Activated CD8-positive, alpha-beta memory T cell treated with anti-CD3 and anti-CD28 coated beads for 36 hours (primary cell): ENCODE results near the gene RSBN1L. TPM values are rescaled to one million over a fixed set of nuclear protein-coding genes. Genes with fewer than 3 reads are reported as not detected.

Experiments used
- CTCF ChIA-PET: fragments of 350-600 bp; sonication (Branson Sonifier 250); formaldehyde crosslinking; loops from one replicate; lab custom pipeline; 2021; ENCODE audit warnings: antibody characterized with exemption; lab: Charles Lee
- POLR2A ChIA-PET: fragments of 350-600 bp; sonication (Branson Sonifier 250); formaldehyde crosslinking; loops from one replicate; lab custom pipeline; 2021; ENCODE audit warnings: antibody characterized with exemption; lab: Charles Lee
- total RNA-seq, 2 experiments: library from RNA; stranded (reverse); gene quantifications; one replicate each; pipeline ENCODE4 v1.2.3, GENCODE V29; 2021

RSBN1L gene
- total RNA-seq, 2 experiments from 2014 or later, result 21.3 to 22.9 TPM

DNA sequence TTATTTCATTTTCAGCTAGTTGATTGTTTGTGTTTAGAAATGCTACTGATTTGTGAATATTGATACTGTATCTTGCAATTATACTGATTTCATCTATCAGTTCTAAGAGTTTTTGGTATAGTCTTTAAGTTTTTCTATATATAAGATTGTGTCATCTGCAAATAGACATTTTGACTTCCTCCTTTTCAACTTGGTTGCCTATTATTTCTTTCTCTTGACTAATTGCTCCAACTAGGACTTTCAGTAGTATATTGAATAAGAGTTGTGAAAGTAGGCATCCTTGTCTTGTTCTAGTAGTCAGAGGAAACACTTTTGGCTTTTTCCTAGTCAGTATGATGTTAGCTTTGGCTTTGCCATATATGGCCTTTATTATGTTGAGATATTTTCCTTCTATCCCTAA lies 122.8 kb downstream of the RSBN1L start:
- POLR2A ChIA-PET, result no interaction called here
- CTCF ChIA-PET, result no interaction called here

DNA sequence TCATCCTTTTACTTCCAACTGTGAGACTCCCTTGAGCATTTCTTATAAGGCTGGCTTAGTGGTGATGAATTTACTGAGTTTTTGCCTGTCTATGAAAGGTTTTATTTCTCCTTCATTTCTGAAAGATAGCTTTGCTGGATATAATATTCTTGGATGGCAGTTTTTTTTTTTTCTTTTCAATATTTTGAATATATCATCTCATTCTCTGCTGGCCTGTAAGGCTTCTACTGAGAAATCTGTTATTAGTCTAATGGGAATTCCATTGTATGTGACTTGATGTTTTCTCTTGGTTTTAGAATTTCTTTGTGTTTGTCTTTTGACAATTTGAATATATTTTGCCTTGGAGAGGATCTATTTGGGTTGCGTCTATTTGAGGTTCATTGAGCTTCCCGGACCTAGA lies 124.7 kb downstream of the RSBN1L start:
- CTCF ChIA-PET, result no interaction called here
- POLR2A ChIA-PET, result interaction anchor here (0.6 kb wide), 1 partner anchor 126 kb away, joined by 4 read pairs; no protein-coding TSS in a partner anchor

DNA sequence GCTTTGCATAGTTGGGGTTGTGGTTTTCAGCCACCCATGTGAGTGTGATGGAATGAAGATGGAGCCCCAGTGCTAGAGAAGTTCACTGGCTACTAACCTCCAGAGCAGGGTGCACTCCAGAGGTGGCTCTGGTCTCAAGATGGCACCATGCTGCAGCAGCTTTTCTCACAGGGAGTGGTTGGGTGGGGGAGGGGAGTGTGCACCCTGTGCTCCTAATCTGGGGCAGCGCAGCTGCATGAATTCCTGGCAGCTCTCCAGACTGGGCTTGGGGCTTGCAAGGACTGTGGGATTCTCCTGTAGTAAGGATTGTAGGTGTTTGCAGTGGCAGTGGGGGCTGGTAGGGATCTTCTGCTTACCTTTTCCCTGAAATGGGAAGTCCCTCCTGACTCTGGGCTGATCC lies 126.0 kb downstream of the RSBN1L start:
- ChIA-PET CTCF (no interaction called here), POLR2A (no interaction called here)

DNA sequence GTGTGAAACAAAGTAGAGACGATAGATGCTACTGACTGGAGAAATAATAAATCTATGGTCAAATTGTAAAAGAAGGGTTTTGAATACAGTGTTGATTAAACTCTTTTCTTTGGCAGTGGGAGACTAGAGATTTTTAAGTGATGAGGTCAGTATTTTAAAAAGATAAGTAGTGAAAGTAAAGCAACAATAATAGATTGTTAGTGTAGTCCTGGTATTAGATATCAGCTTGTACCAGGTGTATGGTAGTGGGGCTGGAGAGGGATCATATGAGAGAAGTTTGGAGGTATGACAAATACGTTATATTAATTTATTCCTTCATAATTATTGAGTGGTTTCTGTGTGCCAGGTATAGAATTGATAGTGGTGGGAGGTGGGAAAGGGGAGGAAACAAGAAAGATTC lies 127.5 kb downstream of the RSBN1L start:
- ChIA-PET POLR2A (no interaction called here), CTCF (no interaction called here)

DNA sequence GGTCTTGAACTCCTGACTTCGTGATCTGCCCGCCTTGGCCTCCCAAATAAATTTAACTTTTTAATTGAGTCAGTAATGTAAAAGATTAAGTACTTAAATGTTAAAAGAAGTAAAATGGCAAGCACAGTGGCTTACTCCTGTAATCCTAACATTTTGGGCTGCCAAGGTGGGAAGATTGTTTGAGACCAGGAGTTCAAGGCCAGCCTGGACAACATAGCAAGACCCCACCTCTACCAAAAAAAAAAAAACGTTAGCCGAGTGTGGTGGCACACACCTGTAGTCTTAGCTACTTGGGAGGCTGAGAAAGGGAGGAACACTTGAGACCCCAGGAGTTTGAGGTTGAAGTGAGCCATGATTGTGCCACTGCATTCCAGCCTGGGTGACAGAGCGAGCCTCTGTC lies 128.4 kb downstream of the RSBN1L start:
- ChIA-PET CTCF (no interaction called here), POLR2A (no interaction called here)

DNA sequence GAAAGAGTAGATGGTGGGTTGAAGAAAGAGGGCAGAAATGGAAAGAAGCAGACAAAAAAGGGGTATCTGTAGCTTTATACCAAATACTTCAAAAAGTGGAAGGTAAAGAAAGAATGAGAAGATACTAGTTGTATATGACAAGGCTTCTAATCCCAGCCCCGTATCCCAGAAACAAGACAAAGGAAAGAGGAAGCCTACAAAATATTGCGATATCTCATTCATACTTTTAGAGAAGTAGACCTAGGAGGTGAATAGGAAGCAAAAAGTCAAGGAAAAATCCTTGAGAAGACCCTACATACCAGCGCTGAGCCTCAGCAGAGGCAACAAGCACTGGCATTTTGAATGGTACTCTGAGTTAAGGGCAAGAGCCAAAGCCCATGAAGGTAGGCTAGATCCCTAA lies 128.9 kb downstream of the RSBN1L start:
- POLR2A ChIA-PET, result no interaction called here
- CTCF ChIA-PET, result no interaction called here

DNA sequence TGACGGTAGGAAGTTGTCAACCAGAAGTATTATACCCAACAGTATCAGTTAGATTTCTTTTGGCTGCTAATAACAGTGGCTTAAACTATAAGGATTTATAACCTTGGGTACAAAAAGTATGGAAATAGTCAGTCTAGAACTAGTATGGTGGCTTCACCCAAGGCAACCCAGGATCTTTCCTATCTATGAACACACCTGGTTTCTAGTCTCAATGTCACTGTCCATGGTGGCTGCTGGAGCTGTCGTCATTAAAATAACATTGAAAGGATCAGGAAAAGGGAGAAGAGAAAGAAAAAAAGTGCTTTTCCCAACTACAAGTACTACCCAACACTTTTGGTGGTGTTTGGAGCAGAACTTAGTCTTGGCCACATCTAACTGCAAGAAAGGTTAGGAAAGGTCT lies 130.0 kb downstream of the RSBN1L start:
- ChIA-PET CTCF (no interaction called here), POLR2A (no interaction called here)

DNA sequence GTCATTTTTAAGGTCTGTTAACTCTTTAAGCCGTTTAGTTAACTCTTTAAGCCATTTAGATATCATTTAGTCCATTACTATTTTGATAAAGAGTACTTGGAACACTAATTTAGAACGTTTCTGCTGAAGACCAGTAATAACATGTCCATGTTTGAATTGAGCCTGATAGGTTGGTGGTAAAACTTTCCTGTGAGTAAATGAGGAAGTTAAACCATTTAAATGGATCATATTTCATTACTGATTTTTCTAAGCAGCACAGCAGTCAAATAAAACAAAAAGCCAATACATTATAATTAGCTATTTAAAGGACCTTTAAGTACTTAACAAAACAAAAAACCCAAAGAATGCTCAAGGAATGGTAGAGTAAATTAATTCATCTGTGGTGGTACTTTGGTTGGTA lies 131.7 kb downstream of the RSBN1L start:
- POLR2A ChIA-PET, result no interaction called here
- CTCF ChIA-PET, result no interaction called here

DNA sequence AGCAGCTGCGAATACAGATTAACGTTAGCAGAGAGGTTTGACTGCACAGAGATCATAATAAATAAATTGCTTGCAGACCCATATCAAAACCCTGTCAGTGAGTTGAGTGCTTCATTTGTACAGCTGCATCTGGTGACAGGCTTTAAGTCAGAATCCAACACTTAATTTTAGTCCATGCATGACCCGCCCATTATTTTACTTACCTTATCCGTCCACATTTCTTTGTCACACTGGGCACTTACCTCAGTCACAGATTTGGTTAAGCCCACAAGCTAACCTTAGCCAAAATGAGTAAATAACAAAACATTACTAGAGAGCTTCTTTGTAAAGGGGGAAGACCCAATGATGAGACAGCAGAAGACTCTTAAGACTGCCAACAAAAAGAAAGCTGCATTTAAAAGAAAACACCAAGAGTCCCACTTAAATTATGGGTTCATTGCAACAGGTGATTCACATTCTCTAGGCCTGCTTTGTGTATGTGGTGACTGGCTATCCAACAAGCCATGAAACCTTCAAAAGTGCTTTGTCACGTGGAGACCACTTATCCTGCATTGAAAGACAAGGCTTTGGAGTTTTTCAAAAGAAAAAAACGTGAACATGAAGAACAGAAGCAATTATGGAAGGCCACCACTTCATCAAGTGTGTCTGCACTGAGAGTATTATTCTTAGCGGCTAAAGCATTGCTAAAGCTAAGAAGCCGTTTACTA lies 134.5 kb downstream of the RSBN1L start:
- CTCF ChIA-PET, result interaction anchor here (1.2 kb wide), 1 partner anchor 15 kb away, joined by 3 read pairs; no protein-coding TSS in a partner anchor
- POLR2A ChIA-PET, result no interaction called here

DNA sequence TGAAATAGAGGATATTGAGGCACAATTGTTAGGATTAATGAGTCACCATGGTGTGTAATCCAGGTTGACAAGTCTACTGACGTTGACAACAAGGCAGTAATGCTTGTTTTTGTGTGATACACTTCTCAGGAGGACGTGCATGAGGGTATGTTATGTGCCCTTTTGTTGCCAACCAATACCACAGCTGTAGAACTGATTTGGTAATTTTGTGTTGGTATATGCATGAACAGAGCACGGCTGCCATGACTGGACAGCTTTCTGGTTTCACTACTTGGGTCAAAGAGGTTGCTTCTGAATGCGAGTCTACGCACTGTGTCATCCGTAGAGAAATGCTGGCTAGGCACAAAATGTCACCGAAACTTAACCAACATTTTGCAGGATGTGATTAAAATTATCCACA lies 135.2 kb downstream of the RSBN1L start:
- ChIA-PET POLR2A (no interaction called here), CTCF (interaction anchor here (1.2 kb wide), 1 partner anchor 15 kb away, joined by 3 read pairs; no protein-coding TSS in a partner anchor)

DNA sequence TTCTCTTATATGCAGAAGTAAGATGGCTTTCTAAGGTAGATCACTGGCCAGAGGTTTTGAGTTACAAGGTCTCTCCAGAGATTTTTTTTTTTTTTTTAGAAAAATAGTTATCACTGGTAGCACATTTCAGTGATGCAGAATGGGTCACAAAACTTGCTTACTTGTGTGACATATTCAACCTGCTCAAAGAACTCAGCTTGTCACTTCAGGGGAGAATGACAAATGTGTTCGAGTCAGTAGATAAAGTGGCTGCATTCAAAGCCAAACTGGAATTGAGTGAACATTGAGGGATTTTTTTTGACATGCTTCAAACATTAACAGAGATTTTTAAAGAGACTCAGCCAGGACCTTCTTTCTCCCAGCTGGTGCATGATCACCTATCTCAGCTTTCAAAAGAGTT lies 135.7 kb downstream of the RSBN1L start:
- ChIA-PET CTCF (interaction anchor here (0.7 to 1.2 kb wide), 2 partner anchors 14 to 172 kb away, joined by 3 read pairs; no protein-coding TSS in a partner anchor), POLR2A (no interaction called here)

Other genes with a start within 250 kb of the RSBN1L start
- 10 to 100 TPM; 11.7 to 11.8 TPM for gene PTPN12, start 159.2 kb upstream of the RSBN1L start, total RNA-seq
- gene TMEM60, start 102.0 kb downstream of the RSBN1L start, total RNA-seq, result 1 to 10 TPM; 8.2 to 9.3 TPM
- 10 to 100 TPM; 39.4 to 46.0 TPM for gene PHTF2, start 102.3 kb downstream of the RSBN1L start, total RNA-seq